T-helper 1 cell treated with Interleukin-12 subunit alpha and Interleukin-12 subunit beta and Interleukin-4 antibody, amounts not matched to agents 30 ng/mL and 1 ng/mL, for 36 hours (primary cell): ENCODE results near the gene SSUH2. TPM values are rescaled to one million over a fixed set of nuclear protein-coding genes. Genes with fewer than 3 reads are reported as not detected.

ENCODE experiments used
- intact Hi-C: fragments of 100-400 bp; cut with micrococcal nuclease; formaldehyde crosslinking; loops from one replicate; pipeline ENCODE4 v1.15.1; 2024
- total RNA-seq: library from RNA; stranded (reverse); gene quantifications from 2 replicates; pipeline ENCODE4 v1.2.3, GENCODE V29; 2022

Gene SSUH2
- total RNA-seq, 1 donor from 2014 or later: 0.07 TPM

DNA sequence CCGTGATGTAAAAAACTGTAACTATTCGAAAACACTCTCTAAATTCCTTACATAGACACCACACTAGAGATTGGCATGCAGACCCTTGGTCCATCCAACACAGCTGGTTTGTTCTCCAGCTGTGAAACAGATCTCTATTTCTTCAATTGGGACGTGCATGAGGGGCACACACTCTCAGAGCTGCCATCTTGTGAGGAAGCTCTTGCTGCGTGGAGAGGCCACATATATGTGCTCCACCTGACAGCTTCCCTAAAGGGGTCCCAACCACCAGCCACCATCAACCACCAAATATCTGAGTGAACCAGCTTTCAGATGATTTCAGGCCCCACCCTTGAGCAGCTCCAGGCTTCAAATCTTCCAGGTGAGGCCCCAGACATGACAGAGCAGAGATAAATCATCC, 25.6 kb downstream of the SSUH2 start:
- intact Hi-C loops: no loop called here

GRCh38 chr3:8617921-8618320, 26.7 kb downstream of the SSUH2 start:
- intact Hi-C loops: no loop called here

GRCh38 chr3:8610951-8611350, 33.6 kb downstream of the SSUH2 start:
- intact Hi-C loops: no loop called here

DNA sequence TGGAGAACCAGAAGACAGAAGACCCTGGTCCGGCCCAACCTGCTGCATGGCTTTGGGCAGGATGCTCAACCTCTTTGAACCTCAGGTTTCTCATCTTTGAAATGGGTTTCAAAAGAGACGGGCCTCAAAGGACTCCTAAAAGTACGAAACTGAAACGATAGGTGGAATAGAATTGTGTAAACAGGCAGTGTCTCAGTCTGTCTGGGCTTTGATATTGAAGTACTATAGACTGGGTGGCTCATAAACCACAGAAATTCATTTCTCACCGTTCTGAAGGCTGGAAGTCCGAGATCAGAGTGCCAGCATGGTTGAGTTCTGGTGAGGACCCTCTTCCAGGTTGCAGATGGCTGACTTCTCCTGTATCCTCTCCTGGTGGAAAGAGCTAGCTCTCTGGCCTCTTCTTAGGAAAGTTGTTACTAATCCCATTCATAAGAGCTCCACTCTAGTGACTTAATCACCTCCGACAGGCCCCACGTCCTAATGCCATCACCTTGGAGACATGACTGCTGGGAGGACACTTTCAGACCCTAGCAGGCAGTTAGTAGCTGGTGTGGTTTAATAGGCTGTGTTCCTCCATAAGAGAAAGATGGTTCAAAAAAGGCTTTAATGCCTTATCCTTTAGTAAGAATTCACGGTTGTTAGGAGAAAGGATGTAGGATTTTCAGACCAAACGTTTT, 35.7 kb downstream of the SSUH2 start:
- intact Hi-C loops: loop anchor here (5.0 kb wide), 1 partner anchor 167 kb away; no protein-coding TSS in a partner anchor

GRCh38 chr3:8608041-8608790, 36.4 kb downstream of the SSUH2 start:
- intact Hi-C loops: loop anchor here (5.0 kb wide), 1 partner anchor 166 kb away; no protein-coding TSS in a partner anchor

DNA sequence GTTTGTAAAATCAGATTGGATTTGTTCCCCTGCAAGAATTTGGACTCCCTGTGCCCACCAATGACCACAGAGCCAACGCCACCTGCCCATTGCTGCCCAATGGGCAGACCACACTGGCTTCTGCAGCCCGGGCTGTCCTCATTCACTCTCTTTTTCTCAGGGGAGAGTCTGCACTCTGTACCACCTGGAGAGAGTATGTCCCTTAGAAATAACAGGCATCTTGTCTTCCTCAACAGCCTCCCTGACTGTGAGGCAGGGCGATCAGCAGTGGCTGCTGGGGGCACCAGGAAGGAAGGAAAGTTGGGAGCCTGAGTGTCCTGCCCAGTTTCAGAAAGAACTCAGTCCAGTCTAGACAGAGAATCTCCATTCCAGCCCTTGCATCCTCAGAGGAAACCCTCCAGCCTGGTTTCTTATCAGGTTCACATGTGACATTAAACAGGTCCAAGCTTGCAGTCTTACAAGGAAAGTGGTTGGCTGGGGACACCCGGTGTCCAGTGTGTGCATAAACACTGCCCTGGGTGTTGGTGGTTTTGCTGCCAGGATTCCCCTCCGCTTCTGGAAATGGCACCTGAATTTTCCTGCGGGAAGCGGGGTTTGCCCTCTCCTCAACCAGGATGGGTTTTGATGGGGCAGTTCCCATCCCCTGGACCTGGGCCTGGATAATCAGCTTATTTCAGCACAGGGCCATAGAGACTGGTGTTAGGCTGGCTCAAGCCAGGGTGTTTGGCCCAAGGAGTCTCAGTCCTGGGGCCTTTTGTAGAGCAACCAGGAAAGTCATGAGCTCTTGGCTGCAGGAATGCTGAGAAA, 37.2 kb downstream of the SSUH2 start:
- intact Hi-C loops: loop anchor here (5.0 kb wide), 1 partner anchor 165 kb away; no protein-coding TSS in a partner anchor

- intact Hi-C loops: loop anchor here (5.0 kb wide), 1 partner anchor 164 kb away; no protein-coding TSS in a partner anchor
Measured at GRCh38 chr3:8606701-8607231, 37.8 kb downstream of the SSUH2 start.

DNA sequence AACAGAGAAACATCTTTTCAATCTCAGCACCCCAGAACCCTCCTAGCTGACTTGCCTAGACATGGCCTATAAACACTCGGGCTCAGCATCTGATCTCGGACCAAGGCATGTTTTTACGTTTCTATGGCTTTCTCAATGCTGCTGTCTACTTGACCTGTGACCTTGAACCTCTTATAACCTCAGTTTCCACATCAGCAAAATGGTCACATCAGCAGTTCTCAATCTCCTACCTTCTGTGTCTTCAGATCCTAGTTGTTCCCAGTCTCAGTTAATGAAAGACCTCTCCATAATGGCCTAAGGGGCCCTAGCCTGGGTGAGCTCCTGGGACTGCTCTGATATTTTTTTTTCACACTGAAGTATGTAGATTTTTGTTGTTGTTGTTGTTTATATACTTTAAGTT, 39.6 kb downstream of the SSUH2 start:
- intact Hi-C loops: loop anchor here (5.0 kb wide), 1 partner anchor 163 kb away; no protein-coding TSS in a partner anchor

- intact Hi-C loops: no loop called here
Measured at GRCh38 chr3:8604006-8604405, 40.6 kb downstream of the SSUH2 start.

DNA sequence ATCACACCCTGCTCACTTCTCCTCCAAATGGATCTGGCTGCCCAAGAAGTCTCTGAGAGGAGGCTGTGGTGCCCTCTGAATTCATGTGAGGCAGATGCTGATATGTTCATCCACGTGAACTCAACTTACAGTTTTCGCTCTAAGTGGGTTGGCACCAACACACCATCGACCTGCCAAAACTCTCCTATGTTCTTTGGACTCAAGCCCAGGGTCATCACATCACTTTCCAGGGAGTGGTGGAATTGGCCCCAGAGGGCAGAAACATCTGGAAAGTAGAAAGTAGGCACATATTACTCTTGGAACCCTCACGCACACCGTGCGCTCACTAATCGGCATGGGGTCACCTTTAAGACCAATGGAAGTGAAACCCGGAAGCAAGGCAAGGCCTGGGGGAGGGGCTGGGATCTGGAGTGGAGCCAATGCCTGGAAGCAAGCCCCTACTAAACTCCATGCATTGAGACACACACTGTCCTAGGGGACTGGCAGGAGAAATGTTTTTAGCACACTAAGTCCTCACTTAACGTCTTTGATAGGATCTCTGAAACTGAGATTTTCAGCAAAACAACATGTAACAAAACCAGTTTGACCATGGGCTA, 41.4 kb downstream of the SSUH2 start:
- intact Hi-C loops: no loop called here

DNA sequence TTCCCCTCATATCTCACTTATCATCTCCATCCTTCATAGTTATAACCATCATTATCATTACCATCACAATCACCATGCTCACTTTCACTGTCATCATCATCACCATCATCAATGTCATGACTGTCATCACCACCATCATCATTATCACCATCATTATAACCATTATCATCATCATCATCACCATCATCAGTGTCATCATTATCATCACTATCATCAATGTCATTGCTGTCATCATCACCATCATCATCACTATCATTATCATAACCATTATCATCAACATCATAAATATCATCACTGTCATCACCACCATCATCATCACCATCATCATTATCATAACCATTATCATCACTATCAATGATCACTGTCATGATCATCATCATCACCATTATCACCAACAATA, 44.1 kb downstream of the SSUH2 start:
- intact Hi-C loops: no loop called here

DNA sequence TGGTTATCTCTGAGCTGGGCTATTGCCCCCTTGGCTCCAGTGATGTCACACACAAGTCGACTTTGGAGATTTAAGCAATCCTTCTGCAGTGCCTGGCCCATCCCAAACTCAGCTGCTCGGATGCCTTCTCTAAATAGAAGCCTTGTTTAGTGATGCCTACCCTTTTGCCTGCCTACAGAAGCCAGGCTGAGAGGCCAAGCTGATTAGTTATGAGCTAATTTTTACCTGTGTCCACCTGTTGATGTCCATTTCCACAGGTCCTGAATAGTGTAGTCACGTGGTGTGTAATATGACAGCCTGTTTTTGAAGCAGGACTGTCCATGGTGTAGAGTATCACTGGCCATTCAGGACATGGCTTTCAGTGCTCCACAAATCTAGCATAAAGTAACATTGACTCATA, 45.5 kb downstream of the SSUH2 start:
- intact Hi-C loops: no loop called here

DNA sequence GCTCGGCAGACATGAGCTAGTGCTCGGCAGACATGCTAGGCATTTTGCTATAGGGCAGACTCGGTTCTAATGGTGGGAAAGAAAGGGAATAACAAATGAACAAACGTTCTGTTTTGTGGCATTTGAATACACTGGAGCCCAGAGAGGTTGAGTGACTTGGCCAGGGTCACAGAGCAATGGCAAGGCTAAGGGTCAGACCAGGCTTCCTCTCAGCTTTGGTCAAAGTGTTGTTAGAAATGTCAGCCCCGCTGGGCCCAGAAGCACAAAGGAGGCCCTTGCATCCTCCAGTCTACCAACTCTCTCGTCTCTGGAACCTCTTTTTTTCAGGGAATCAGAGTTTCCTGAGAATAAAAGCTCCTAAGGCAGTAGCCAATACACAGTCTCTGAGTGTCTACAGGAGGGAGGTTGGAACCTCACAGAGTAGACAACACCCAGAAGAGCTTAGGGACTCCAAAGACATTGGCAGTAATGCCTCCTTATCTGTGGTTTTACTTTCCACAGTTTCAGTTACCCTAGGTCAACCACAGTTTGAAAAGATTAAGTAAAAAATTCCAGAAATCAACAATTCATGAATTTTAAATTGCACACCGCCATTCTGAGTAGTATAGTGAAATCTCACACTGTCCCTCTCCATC, 47.3 kb downstream of the SSUH2 start:
- intact Hi-C loops: no loop called here

DNA sequence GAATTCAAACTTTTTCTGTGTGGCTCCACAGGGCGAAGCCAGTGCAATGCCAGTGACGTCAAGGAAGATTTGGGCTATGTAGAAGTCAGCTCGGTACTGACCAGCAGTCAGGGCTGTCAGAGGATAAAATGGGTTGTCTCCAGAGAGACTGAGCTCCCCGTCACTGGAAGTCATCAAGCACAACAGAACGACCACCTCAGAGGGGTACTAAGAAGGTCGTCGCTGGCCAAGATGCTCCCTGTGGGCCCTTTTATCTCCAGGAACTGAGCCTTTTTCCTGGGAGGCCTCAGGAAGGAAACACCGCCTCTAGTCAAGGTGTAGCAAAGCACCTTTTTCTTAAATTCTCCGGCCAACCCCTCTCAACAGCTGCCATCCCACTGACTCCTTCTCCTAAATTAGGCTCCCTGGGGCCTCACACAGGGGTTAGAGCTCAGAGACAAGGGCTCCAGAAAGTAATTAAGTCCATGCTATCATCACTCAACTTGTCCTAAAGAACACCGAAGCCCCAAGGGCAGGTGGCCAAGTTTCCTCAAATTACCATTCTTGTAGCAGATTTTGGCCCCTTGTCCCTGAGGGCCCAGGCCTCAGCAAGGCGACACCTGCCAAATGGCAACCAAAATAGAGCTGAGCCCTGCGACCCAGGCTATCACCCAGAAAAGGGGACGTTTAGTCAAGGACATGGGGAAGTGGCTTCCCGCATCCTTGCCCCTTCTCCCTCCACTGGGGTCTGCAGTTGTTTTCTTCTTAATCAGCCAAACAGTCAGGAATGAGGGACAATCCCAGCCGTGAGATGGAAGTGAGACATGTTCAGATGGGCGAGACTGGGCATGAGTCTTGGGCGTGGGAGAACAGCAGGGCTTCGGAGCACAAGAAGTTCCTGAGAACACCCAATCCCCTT, 48.0 kb downstream of the SSUH2 start:
- intact Hi-C loops: no loop called here

DNA sequence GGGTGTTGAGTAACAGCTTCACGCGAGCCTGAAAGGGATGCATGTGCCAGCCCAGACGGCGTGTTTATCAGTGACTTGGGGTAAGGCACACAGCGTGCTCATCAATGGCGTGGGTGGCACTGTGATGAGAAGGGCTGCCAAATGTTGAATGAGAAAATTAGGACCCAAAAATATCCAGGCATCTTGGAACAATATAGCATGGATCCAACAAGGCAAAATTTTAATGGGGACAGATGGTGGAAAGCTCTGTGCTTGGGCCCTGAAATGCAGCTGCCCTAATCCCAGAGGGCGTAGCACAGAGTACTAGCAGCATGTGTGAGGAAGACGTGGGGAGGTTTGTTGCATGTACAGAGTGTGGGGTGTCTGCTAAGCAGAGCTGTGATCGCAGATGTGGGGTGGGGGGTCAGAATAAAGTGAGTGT, 48.9 kb downstream of the SSUH2 start:
- intact Hi-C loops: no loop called here

GRCh38 chr3:8595252-8595651, 49.3 kb downstream of the SSUH2 start:
- intact Hi-C loops: no loop called here

DNA sequence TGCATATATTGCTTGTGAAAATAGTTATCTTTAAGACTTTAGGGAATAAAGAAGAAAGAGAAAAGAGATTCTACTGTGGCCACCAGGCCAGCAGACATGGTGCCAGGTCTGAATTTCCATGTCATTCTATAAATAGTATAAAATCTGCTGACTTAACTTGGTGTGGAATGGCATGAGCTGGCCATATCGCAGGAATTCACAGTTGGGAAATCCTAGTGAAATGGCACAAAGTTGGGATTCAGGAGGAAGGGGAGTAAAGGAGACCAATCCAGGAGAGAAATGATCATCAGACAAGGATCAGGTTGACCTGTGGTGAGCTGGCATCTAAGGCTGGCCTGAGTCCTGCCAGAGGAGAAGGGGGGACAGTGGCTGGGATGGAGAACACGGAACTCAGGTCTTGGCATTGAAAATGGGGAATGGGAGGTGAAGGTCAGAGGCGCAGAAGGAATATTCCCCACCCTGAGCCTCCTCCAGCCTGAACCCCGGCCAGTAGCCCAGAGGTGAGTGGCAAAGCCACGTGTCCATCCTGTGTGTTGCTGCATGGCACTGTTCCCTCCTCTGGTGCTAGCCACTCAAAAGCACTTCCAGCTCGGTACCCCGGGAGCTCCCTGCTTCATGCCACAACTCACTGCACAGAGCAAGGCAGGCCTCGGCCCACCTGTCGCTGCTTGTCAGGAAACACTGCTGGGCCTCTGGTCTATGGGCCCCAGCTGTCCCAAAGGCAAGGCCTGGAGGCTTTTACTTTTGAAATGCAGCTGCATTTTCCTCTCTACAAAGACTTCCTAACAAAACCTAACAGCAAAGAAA, 51.4 kb downstream of the SSUH2 start:
- intact Hi-C loops: no loop called here

DNA sequence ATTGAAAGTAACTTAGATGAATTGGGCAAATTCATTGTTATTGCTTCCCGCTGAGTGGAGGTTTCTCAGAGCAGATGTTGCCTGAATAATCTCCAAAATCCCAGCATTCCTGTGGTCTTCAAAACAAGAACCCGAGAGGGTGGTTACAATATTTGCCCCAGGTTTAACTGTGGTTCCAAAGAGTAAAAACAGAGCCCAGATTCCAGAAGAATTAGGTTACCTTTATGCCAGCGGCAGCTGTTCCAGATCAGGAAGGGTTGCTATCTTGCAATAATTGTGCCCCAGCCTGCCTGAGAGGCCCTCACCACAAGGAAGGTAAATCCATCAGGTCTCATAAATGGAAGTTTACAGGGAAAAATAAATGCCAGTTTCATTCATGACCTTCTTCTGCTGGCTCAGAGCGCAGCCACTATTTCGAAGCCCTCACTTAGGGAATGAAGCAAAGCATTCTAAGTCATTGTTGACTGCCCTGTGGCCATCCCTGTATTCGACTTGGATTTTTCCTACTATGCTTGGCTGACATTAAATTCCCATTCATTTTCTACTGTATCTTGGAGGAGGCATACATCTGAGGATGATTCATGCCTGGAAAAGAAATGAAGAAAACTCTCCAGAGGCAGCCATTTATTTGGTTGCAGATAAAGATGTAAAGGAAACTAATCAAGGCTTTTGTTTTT, 54.6 kb downstream of the SSUH2 start:
- intact Hi-C loops: no loop called here
